DND-41 (cell line): ENCODE measurements around the gene GOLPH3.

Experiments
- ATAC-seq: fragments of 200-7000 bp; cut with Tn5 transposase; 3 replicates; pipeline ENCODE4 v1.9.1; 2021; ENCODE audit warnings: low read depth; ENCODE audit not compliant: insufficient read depth
- DNase-seq: peaks from one replicate; pipeline ENCODE4 v3.0.0-alpha.2; 2020
- H2AFZ ChIP-seq: 2 replicates; pipeline ENCODE4 v1.6.0; 2012; ENCODE audit warnings: low read depth, low read length
- H3K27ac ChIP-seq: 2 replicates; pipeline ENCODE4 v1.5.1; 2012; ENCODE audit warnings: low read length, inconsistent platforms
- H3K27me3 ChIP-seq: fragments of 200-600 bp; sonication (generic); 2 replicates; pipeline ENCODE4 v1.6.0; 2012; ENCODE audit warnings: low read length, mild to moderate bottlenecking, inconsistent platforms; ENCODE audit not compliant: insufficient read depth, poor library complexity
- H3K36me3 ChIP-seq: 2 replicates; pipeline ENCODE4 v1.5.1; 2012; ENCODE audit warnings: low read length, inconsistent platforms; ENCODE audit not compliant: insufficient read depth
- H3K4me1 ChIP-seq: 2 replicates; pipeline ENCODE4 v1.5.1; 2012; ENCODE audit warnings: mild to moderate bottlenecking, low read length; ENCODE audit not compliant: insufficient read depth
- H3K4me2 ChIP-seq: 2 replicates; pipeline ENCODE4 v1.6.0; 2012; ENCODE audit warnings: mild to moderate bottlenecking, moderate library complexity, low read length, inconsistent platforms; ENCODE audit not compliant: insufficient read depth
- H3K4me3 ChIP-seq, 2 experiments: fragments of 200-600 bp in 1 of 2; shearing (Covaris generic) in 1 of 2; 2 replicates each; pipeline ENCODE4 v1.5.1; 2012 to 2016; ENCODE audit warnings: inconsistent platforms in 2 of 2, low read length in 2 of 2, mild to moderate bottlenecking in 2 of 2, low read depth in 1 of 2, moderate library complexity in 1 of 2
- H3K79me2 ChIP-seq: 2 replicates; pipeline ENCODE4 v1.6.0; 2012; ENCODE audit warnings: low read length, inconsistent platforms; ENCODE audit not compliant: insufficient read depth
- H3K9ac ChIP-seq: 2 replicates; pipeline ENCODE4 v1.6.0; 2012; ENCODE audit warnings: low read depth, mild to moderate bottlenecking, inconsistent platforms, low read length, moderate library complexity
- H3K9me3 ChIP-seq: 2 replicates; pipeline ENCODE4 v1.5.1; 2012; ENCODE audit warnings: low read length, moderate library complexity, mild to moderate bottlenecking, inconsistent platforms; ENCODE audit not compliant: insufficient read depth, severe bottlenecking
- H4K20me1 ChIP-seq: 2 replicates; pipeline ENCODE4 v1.6.0; 2012; ENCODE audit warnings: low read length; ENCODE audit not compliant: insufficient read depth
- CTCF ChIP-seq: IDR thresholded peaks from 2 replicates; pipeline ENCODE4 v1.5.1; 2012; ENCODE audit warnings: borderline replicate concordance, low read length, moderate library complexity, mild to moderate bottlenecking; ENCODE audit not compliant: poor library complexity, severe bottlenecking; ENCODE audit errors: extremely low read depth
- EZH2 ChIP-seq: IDR thresholded peaks from 3 replicates; pipeline ENCODE4 v1.6.1; 2012; ENCODE audit warnings: borderline replicate concordance, low read depth, mild to moderate bottlenecking, moderate library complexity, low read length, inconsistent platforms; ENCODE audit not compliant: severe bottlenecking

Gene GOLPH3

GRCh38 chr5:32089146-32090000, 84.7 kb downstream of the GOLPH3 start:
- Histone ChIP-seq H3K4me2 (no peak overlapping the region), H3K36me3 (no peaks in the 10 kb centered on the region), H3K4me1 (no peaks in the 10 kb centered on the region), H2AFZ (no peak overlapping the region), H3K79me2 (no peaks in the 10 kb centered on the region), H3K4me3 (no peak overlapping the region), H3K27ac (no peak overlapping the region), H3K9ac (no peak overlapping the region), H3K9me3 (no peaks in the 10 kb centered on the region), H3K27me3 (no peaks in the 10 kb centered on the region), H4K20me1 (no peaks in the 10 kb centered on the region)
- TF ChIP-seq EZH2 (no peak), CTCF (no peak)
- ATAC-seq = no peak
- DNase-seq = no peak

GRCh38 chr5:32088214-32088613, 85.9 kb downstream of the GOLPH3 start:
- Histone ChIP-seq H3K9ac (no peak overlapping the region), H2AFZ (no peak overlapping the region), H3K36me3 (no peaks in the 10 kb centered on the region), H3K4me2 (no peak overlapping the region), H3K79me2 (no peaks in the 10 kb centered on the region), H3K4me1 (no peaks in the 10 kb centered on the region), H4K20me1 (no peaks in the 10 kb centered on the region), H3K9me3 (no peaks in the 10 kb centered on the region), H3K4me3 (no peak overlapping the region), H3K27me3 (no peaks in the 10 kb centered on the region), H3K27ac (no peak overlapping the region)
- ATAC-seq = no peak
- TF ChIP-seq CTCF (no peak), EZH2 (no peak)
- DNase-seq = no peak

- H4K20me1 ChIP-seq = no peaks in the 10 kb centered on the region
- no peak overlapping the region for H3K4me2 ChIP-seq
- TF ChIP-seq CTCF (no peak), EZH2 (no peak)
- no peaks in the 10 kb centered on the region for H3K36me3 ChIP-seq
- no peaks in the 10 kb centered on the region for H3K27me3 ChIP-seq
- no peak overlapping the region for H3K9ac ChIP-seq
- no peaks in the 10 kb centered on the region for H3K9me3 ChIP-seq
- no peaks in the 10 kb centered on the region for H3K79me2 ChIP-seq
- no peak for DNase-seq
- no peak overlapping the region for H2AFZ ChIP-seq
- H3K4me3 ChIP-seq = no peak overlapping the region
- H3K27ac ChIP-seq = no peak overlapping the region
- no peaks in the 10 kb centered on the region for H3K4me1 ChIP-seq
- ATAC-seq = no peak
These were observed 86.7 kb downstream of the GOLPH3 start for GRCh38 chr5:32087086-32088082.
